Measurements from ENCODE around the gene LRRC46.

The LRRC46 gene

DNA sequence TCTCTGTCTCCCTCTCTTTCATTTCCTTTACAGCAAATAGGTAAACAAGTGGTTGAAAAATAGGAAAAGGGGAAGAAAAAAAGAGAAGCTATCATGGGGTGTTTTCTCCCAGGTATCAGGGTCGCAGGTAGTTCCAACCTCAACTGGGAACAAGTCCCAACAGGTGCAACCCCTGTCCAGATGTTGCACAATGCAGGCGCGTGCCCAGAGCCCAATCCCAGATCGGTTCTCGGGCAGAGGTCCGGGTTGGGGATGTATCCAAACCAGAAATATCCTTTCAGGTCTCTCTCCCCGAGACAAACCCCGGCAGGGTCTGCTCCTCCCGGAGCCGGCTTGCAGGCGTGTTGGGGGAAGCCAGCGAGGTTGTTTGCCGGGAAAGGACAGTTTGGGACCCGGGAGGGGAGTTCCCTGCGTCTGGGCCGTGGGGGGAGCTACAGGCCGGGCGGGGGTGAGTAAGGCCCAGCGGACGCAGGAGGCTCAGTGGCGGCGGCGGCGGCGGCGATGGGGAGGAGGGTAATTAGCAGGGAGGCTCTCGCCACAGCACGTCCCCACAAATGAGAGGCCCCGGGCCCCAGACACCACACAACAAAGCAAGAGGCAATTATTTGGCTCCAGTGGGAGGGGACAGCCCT is 40.7 kb downstream of the LRRC46 start:
- TF ChIP-seq, protein P1, sequence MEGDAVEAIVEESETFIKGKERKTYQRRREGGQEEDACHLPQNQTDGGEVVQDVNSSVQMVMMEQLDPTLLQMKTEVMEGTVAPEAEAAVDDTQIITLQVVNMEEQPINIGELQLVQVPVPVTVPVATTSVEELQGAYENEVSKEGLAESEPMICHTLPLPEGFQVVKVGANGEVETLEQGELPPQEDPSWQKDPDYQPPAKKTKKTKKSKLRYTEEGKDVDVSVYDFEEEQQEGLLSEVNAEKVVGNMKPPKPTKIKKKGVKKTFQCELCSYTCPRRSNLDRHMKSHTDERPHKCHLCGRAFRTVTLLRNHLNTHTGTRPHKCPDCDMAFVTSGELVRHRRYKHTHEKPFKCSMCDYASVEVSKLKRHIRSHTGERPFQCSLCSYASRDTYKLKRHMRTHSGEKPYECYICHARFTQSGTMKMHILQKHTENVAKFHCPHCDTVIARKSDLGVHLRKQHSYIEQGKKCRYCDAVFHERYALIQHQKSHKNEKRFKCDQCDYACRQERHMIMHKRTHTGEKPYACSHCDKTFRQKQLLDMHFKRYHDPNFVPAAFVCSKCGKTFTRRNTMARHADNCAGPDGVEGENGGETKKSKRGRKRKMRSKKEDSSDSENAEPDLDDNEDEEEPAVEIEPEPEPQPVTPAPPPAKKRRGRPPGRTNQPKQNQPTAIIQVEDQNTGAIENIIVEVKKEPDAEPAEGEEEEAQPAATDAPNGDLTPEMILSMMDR (IDR thresholded peaks at IDR 0.05; ENCODE audit: borderline replicate concordance, control extremely low read depth, extremely low read depth, insufficient read depth, missing control alignments) = no peak
- in situ Hi-C loops (cut with MboI; ENCODE audit: low sequenced_read_pairs, unreplicated experiment) = no loop called here
- DNase-seq (ENCODE audit: low spot score) = no peak

DNA sequence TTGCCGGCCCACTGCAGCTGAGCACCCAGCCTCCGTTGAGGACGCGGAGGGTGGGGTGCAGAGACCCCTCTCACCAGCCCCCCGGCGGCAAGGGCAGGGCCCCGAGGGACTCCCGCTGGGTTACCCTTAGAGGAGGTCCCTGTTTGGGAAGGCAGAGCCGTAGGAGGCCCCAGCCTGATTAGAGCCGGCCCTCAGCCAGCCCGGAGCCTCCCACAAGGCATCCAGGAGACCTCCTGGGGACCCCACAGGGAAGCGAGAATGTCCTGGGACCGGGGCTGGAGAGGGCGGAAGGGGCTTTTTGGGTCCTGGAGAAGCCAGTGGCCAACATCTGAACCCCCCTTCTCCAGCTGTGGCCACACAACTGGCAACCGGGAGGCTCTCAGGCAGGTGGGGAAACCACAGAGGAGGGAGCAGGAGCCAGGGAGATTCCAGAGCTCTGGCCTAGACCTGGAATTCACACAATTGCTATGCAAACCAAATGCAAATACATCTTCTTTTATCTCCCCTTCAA is 41.2 kb downstream of the LRRC46 start:
- no peak for DNase-seq (ENCODE audit: low spot score)
- in situ Hi-C loops (cut with MboI; ENCODE audit: low sequenced_read_pairs, unreplicated experiment) = no loop called here
- TF ChIP-seq, protein P1 (IDR thresholded peaks at IDR 0.05; ENCODE audit: borderline replicate concordance, control extremely low read depth, extremely low read depth, insufficient read depth, missing control alignments) = no peak

DNA sequence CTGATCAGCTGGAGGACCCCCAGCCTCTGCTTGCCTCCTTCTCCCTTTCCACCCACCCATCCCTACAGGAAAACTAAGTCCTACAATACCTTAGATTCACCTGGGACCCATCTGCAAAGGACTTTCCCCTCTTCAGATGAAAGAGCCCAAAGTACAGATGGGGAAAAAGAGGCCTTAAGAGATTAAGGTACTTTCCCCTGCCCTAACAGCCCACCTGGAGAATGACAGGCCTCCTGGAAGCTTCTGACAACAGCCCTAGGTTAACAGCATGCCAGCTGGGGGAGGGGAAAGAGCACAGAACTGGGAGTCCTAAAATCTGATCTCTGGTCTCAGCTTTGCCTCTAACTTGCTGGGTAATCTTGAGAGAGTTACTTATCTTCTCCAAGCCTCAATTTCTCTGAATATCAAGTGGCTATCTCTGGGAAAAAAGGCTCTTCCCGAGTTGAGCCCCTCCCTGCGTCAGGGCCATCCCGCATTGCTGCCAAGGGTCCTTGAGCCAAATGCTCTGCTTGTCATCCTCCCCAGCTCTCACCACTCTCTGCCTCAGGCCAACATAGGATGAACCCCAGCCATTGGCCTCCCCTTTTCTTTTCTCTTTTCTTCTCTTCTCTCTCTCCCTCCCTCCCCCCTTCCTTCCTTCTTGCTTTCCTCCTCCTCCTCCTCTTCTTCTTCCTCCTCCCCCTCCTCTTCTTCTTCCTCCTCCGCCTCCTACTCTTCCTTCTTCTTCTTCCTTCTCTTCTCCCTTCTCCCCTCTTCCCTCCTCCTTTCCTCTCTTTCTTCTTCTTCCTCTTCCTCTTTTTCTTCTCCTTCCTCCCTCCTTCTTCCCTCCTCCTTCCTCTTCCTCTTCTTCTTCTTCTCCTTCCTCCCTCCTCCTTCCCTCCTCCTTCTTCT is 42.0 kb downstream of the LRRC46 start:
- TF ChIP-seq, protein P1 (IDR thresholded peaks at IDR 0.05; ENCODE audit: borderline replicate concordance, control extremely low read depth, extremely low read depth, insufficient read depth, missing control alignments) = no peak
- in situ Hi-C loops (cut with MboI; ENCODE audit: low sequenced_read_pairs, unreplicated experiment) = no loop called here
- DNase-seq (ENCODE audit: low spot score) = no peak

DNA sequence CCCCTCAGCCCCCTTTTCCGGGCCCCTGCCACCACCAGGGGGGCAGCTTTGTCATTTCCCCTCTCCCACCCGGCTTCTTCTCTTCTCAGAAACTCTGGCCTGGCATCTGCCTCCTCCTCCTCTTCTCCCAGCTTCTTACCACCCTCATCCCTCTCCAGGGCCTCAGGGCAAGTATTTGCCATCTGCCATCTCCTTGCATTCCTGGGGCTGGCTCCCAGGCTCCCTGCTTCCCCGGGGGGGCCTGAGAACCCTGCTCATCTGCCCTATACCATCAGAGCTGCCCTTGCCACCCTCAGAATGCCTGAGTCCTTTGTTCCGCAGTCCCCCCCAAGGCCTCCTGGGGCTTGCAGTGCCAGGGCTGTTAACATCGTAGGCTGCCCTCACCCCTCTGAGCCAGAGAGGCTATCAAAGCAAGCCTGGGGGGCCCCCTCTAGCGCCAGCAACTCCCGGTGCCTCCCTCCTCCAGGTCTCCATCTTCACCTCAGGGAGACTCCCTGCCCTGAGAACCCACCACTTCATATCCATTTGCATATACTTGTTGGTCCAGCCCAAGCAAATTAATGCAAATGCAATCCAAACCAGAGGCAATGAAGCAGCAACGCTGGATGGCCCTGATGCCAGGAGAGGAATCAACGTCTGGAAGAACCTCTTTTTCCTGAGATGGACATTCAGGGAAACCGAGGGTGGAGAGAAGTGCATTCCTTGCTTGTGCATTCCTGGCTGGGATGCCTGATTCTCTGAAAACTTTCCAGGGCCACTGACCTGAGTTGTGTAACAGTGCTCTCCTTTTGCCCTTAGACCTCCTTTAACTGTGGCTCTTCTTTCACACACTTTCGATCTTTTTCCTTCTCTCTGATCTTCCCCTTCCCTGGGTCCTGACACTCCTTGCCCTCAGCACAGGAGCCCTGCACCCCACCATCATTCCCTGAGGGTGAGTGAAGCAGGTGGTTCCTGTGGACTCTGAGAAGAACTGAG is 43.8 kb downstream of the LRRC46 start:
- TF ChIP-seq, protein P1 (IDR thresholded peaks at IDR 0.05; ENCODE audit: borderline replicate concordance, control extremely low read depth, extremely low read depth, insufficient read depth, missing control alignments) = no peak

DNA sequence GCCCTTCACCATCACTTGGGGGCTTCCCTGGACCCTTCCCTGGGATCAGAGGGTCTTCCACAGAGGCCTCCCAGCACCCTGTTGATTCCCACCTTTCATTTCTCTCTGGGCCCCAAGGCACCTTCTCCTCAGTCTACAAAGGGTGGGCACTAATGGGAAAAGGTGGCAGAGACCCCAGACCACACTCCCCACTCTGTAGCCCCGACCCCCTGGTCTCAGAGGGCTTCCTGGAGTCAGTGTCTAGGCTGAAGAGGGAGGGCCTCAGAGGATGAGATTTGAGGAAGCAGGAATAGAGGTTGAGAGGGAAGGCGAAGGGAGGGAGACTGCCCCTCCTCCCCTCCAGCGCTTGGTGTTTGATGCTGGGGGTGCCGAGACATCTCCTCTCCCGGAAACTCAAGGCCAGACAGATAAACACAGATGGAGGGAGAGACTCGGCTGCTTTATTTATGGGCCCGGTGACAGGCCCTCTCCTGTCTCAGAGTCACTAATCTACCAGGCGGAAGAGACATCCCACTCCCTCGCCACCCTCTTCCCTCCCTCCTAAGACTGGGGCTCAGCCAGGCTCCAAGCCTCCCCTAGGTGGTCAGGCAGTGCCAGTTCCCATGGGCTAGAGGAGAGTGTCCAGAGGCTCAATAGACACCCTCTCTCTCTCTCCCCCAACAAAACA is 46.0 kb downstream of the LRRC46 start:
- TF ChIP-seq, protein P1 (IDR thresholded peaks at IDR 0.05; ENCODE audit: borderline replicate concordance, control extremely low read depth, extremely low read depth, insufficient read depth, missing control alignments) = no peak
- in situ Hi-C loops (cut with MboI; ENCODE audit: low sequenced_read_pairs, unreplicated experiment) = no loop called here
- no peak for DNase-seq (ENCODE audit: low spot score)

More for the DNA sequence above, 43.8 kb downstream of the LRRC46 start:
- in situ Hi-C loops (cut with MboI; ENCODE audit: low sequenced_read_pairs, unreplicated experiment) = no loop called here
- no peak for DNase-seq (ENCODE audit: low spot score)

All from GM13976 (cell line).